Measurements from ENCODE around the gene PPP3R1.

PPP3R1 gene

GRCh38 chr2:68172990-68173700 lies 79.2 kb downstream of the PPP3R1 start:
- no peak overlapping the region for H3K4me3 ChIP-seq (ENCODE audit: low read depth, low read length)
- no peak for TF ChIP-seq CTCF (conservative IDR thresholded peaks at IDR 0.05; ENCODE audit: low read depth, low read length)
- DNase-seq (ENCODE audit: low read depth) = no peak

- DNase-seq (ENCODE audit: low read depth) = no peak
- H3K4me3 ChIP-seq (ENCODE audit: low read depth, low read length) = no peak overlapping the region
These were observed 79.8 kb downstream of the PPP3R1 start for GRCh38 chr2:68172521-68172920.

GRCh38 chr2:68171684-68172083 lies 80.6 kb downstream of the PPP3R1 start:
- no peak for TF ChIP-seq CTCF (conservative IDR thresholded peaks at IDR 0.05; ENCODE audit: low read depth, low read length)
- no peak overlapping the region for H3K4me3 ChIP-seq (ENCODE audit: low read depth, low read length)
- DNase-seq (ENCODE audit: low read depth) = no peak

More at GRCh38 chr2:68172521-68172920, 79.8 kb downstream of the PPP3R1 start:
- TF ChIP-seq CTCF (conservative IDR thresholded peaks at IDR 0.05; ENCODE audit: low read depth, low read length) = no peak

GRCh38 chr2:68171146-68171545 lies 81.2 kb downstream of the PPP3R1 start:
- TF ChIP-seq CTCF (conservative IDR thresholded peaks at IDR 0.05; ENCODE audit: low read depth, low read length) = no peak
- H3K4me3 ChIP-seq (ENCODE audit: low read depth, low read length) = no peak overlapping the region
- DNase-seq (ENCODE audit: low read depth) = no peak

GRCh38 chr2:68169308-68169707 lies 83.0 kb downstream of the PPP3R1 start:
- peak; percentile 15 for DNase-seq (ENCODE audit: low read depth)
- H3K4me3 ChIP-seq (ENCODE audit: low read depth, low read length) = no peak overlapping the region
- TF ChIP-seq CTCF (conservative IDR thresholded peaks at IDR 0.05; ENCODE audit: low read depth, low read length) = no peak

GRCh38 chr2:68167186-68167585 lies 85.1 kb downstream of the PPP3R1 start:
- H3K4me3 ChIP-seq (ENCODE audit: low read depth, low read length) = no peak overlapping the region
- no peak for TF ChIP-seq CTCF (conservative IDR thresholded peaks at IDR 0.05; ENCODE audit: low read depth, low read length)
- peak; percentile 47 for DNase-seq (ENCODE audit: low read depth)

GRCh38 chr2:68163641-68164040 lies 88.7 kb downstream of the PPP3R1 start:
- no peak overlapping the region for H3K4me3 ChIP-seq (ENCODE audit: low read depth, low read length)
- no peak for DNase-seq (ENCODE audit: low read depth)
- no peak for TF ChIP-seq CTCF (conservative IDR thresholded peaks at IDR 0.05; ENCODE audit: low read depth, low read length)
